Measurements from ENCODE around the gene BICD2.

The BICD2 gene

GRCh38 chr9:92726971-92727715 lies 37.5 kb downstream of the BICD2 start:
- no peak for DNase-seq

GRCh38 chr9:92726348-92726747 lies 38.3 kb downstream of the BICD2 start:
- no peak for DNase-seq

- DNase-seq, result no peak
Observed at GRCh38 chr9:92725766-92726165, 38.9 kb downstream of the BICD2 start.

GRCh38 chr9:92725266-92725545 lies 39.4 kb downstream of the BICD2 start:
- no peak for DNase-seq

- DNase-seq, result no peak
Observed at GRCh38 chr9:92724528-92725265, 39.9 kb downstream of the BICD2 start.

GRCh38 chr9:92723801-92724323 lies 40.8 kb downstream of the BICD2 start:
- no peak for DNase-seq

GRCh38 chr9:92723299-92723625 lies 41.4 kb downstream of the BICD2 start:
- no peak for DNase-seq

GRCh38 chr9:92722386-92723298 lies 42.0 kb downstream of the BICD2 start:
- DNase-seq, result no peak

- DNase-seq, result no peak
Observed at GRCh38 chr9:92721548-92721947, 43.1 kb downstream of the BICD2 start.

GRCh38 chr9:92720807-92721535 lies 43.7 kb downstream of the BICD2 start:
- DNase-seq, result no peak

- no peak for DNase-seq
Observed at GRCh38 chr9:92720209-92720765, 44.3 kb downstream of the BICD2 start.

- DNase-seq, result no peak
Observed at GRCh38 chr9:92719028-92719647, 45.5 kb downstream of the BICD2 start.

GRCh38 chr9:92718086-92719001 lies 46.3 kb downstream of the BICD2 start:
- DNase-seq, result no peak

GRCh38 chr9:92717201-92718085 lies 47.2 kb downstream of the BICD2 start:
- no peak for DNase-seq

GRCh38 chr9:92716557-92716956 lies 48.1 kb downstream of the BICD2 start:
- peak; percentile 3 for DNase-seq

GRCh38 chr9:92715488-92716231 lies 49.0 kb downstream of the BICD2 start:
- no peak for DNase-seq

- DNase-seq, result no peak
Observed at GRCh38 chr9:92714787-92715487, 49.7 kb downstream of the BICD2 start.

GRCh38 chr9:92714016-92714415 lies 50.6 kb downstream of the BICD2 start:
- DNase-seq, result no peak
